GM12878 (cell line): ENCODE data around the gene TXNIP. TPM values are rescaled to one million over a fixed set of nuclear protein-coding genes. Genes with fewer than 3 reads are reported as not detected.

Experiments used
- CHD2 ChIP-seq: IDR thresholded peaks from 2 replicates; pipeline ENCODE4 v1.6.1; 2011; ENCODE audit warnings: low read depth, low read length, improper control_type of control experiment, borderline replicate concordance
- CUX1 ChIP-seq: IDR thresholded peaks from 2 replicates; pipeline ENCODE4 v1.6.1; 2012; ENCODE audit warnings: improper control_type of control experiment, low read depth, low read length; ENCODE audit not compliant: insufficient replicate concordance
- DPF2 ChIP-seq: fragments of 450-650 bp; IDR thresholded peaks from 2 replicates; pipeline ENCODE4 v1.6.1; 2017; ENCODE audit warnings: mild to moderate bottlenecking
- EED ChIP-seq: sonication (generic); IDR thresholded peaks from 2 replicates; pipeline ENCODE4 v1.6.1; 2016; ENCODE audit warnings: antibody characterized with exemption, low read depth
- EGR1 ChIP-seq, 2 experiments: IDR thresholded peaks; 1 replicate in 1 of 2; 2 replicates in 1 of 2; pipeline ENCODE4 v1.6.1; 2011 to 2012; ENCODE audit warnings: low read depth in 2 of 2, low read length in 2 of 2, borderline replicate concordance in 1 of 2, mild to moderate bottlenecking in 1 of 2, moderate library complexity in 1 of 2
- EP300 ChIP-seq, 2 experiments: fragments of 150-350 bp in 1 of 2; IDR thresholded peaks; 2 replicates each; pipeline ENCODE4 v1.6.1; 2011 to 2012; ENCODE audit warnings: low read depth in 2 of 2, low read length in 2 of 2, borderline replicate concordance in 1 of 2, improper control_type of control experiment in 1 of 2, inconsistent platforms in 1 of 2; ENCODE audit not compliant: control insufficient read depth in 1 of 2
- GABPA ChIP-seq: IDR thresholded peaks from 2 replicates; pipeline ENCODE4 v1.6.1; 2014; ENCODE audit warnings: antibody characterized with exemption, low read depth, mild to moderate bottlenecking, inconsistent platforms
- PML ChIP-seq: IDR thresholded peaks from 2 replicates; pipeline ENCODE4 v1.6.1; 2012; ENCODE audit warnings: low read length, inconsistent platforms
- PRDM15 ChIP-seq: fragments of 450-650 bp; formaldehyde crosslinking; IDR thresholded peaks from 2 replicates; pipeline ENCODE4 v1.4.0; 2020; ENCODE audit warnings: mild to moderate bottlenecking, moderate library complexity
- SIX5 ChIP-seq: IDR thresholded peaks from 2 replicates; pipeline ENCODE4 v1.6.1; 2011; ENCODE audit warnings: mild to moderate bottlenecking, low read depth, low read length, moderate library complexity; ENCODE audit not compliant: severe bottlenecking
- ZNF592 ChIP-seq: fragments of 450-650 bp; IDR thresholded peaks from 2 replicates; pipeline ENCODE4 v1.6.1; 2017; ENCODE audit warnings: mild to moderate bottlenecking, moderate library complexity
- polyA plus RNA-seq, 11 experiments: library from polyadenylated mRNA; depleted of rRNA in 4 of 11; unstranded in 6 of 11; stranded (reverse) in 5 of 11; fragments of >200 nt; fragmentation: Nextera tagmentation in 4 of 11; fragmentation: Illumina TruSeq in 1 of 11; extraction: Ambion mirVana in 4 of 11; extraction: Trizol in 1 of 11; gene quantifications; 1 replicate in 1 of 11; 2 replicates in 10 of 11; pipeline versions ENCODE4 v1.2.1 to v1.2.3, GENCODE V29; 2011 to 2016; ENCODE audit warnings: inconsistent platforms in 2 of 11, missing spikeins in 2 of 11, low read depth in 1 of 11
- total RNA-seq, 4 experiments: library from RNA; depleted of rRNA in 3 of 4; stranded (reverse); fragments of >200 nt in 3 of 4; fragmentation: Illumina TruSeq in 1 of 4; extraction: Trizol in 1 of 4; gene quantifications; 2 replicates each; pipeline versions ENCODE4 v1.2.1 to v1.2.3, GENCODE V29; 2013 to 2021
- TF ChIP-seq, protein P1 (sequence below): fragments of 450-650 bp; IDR thresholded peaks from 2 replicates; pipeline ENCODE4 v1.6.1; 2017; ENCODE audit warnings: borderline replicate concordance

The TXNIP gene
- total and polyA plus RNA-seq, 10 of the 15 experiments (the other 5 are each of a cell fraction or from before 2014, with no cell fraction given): 48.7 to 133 (median 107) TPM

- TF ChIP-seq GABPA: no peak
- no peak for TF ChIP-seq DPF2
- TF ChIP-seq CUX1: no peak
- TF ChIP-seq PML: peak; percentile 47; the same call in 1 of the 2 replicates
- TF ChIP-seq CHD2: no peak
- no peak for TF ChIP-seq EP300 (IDR thresholded peaks at IDR 0.05; ENCODE audit: borderline replicate concordance in 1 of 2, control insufficient read depth in 1 of 2, low read depth in 2 of 2, low read length in 2 of 2)
- TF ChIP-seq ZNF592: no peak
- TF ChIP-seq PRDM15 (CRISPR knock-in tag): no peak
- peak; percentile 12; the same call in 1 of the 2 replicates for TF ChIP-seq EED
- TF ChIP-seq, protein P1, sequence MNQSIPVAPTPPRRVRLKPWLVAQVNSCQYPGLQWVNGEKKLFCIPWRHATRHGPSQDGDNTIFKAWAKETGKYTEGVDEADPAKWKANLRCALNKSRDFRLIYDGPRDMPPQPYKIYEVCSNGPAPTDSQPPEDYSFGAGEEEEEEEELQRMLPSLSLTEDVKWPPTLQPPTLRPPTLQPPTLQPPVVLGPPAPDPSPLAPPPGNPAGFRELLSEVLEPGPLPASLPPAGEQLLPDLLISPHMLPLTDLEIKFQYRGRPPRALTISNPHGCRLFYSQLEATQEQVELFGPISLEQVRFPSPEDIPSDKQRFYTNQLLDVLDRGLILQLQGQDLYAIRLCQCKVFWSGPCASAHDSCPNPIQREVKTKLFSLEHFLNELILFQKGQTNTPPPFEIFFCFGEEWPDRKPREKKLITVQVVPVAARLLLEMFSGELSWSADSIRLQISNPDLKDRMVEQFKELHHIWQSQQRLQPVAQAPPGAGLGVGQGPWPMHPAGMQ: no peak
- TF ChIP-seq SIX5: no peak
- TF ChIP-seq EGR1 (IDR thresholded peaks at IDR 0.05; ENCODE audit: borderline replicate concordance in 1 of 2, low read depth in 2 of 2, low read length in 2 of 2): no peak
These were observed 16.5 kb downstream of the TXNIP start (continued) for GRCh38 chr1:145979746-145980456.
